Measurements from ENCODE around the gene SETDB1.

The SETDB1 gene

GRCh38 chr1:150974580-150975478 is 48.7 kb downstream of the SETDB1 start, which contains the start of gene CERS2 (continued):
- TF ChIP-seq, protein P1, sequence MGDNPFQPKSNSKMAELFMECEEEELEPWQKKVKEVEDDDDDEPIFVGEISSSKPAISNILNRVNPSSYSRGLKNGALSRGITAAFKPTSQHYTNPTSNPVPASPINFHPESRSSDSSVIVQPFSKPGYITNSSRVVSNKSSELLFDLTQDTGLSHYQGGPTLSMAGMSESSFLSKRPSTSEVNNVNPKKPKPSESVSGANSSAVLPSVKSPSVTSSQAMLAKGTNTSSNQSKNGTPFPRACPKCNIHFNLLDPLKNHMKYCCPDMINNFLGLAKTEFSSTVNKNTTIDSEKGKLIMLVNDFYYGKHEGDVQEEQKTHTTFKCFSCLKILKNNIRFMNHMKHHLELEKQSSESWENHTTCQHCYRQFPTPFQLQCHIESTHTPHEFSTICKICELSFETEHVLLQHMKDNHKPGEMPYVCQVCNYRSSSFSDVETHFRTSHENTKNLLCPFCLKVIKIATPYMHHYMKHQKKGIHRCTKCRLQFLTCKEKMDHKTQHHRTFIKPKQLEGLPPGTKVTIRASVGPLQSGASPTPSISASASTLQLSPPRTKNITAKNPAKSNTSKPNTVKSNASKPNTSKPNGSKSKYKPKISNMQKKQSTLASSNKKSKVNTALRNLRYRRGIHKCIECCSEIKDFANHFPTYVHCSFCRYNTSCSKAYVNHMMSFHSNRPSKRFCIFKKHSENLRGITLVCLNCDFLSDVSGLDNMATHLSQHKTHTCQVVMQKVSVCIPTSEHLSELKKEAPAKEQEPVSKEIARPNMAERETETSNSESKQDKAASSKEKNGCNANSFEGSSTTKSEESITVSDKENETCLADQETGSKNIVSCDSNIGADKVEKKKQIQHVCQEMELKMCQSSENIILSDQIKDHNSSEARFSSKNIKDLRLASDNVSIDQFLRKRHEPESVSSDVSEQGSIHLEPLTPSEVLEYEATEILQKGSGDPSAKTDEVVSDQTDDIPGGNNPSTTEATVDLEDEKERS (tag by site-specific recombination; IDR thresholded peaks at IDR 0.05): no peak
- no peak for TF ChIP-seq BCL11B (tag by site-specific recombination; IDR thresholded peaks at IDR 0.05; ENCODE audit: low read depth)
- TF ChIP-seq ZBTB1 (tag by site-specific recombination; IDR thresholded peaks at IDR 0.05): no peak
- no peak for TF ChIP-seq ZNF175 (tag by site-specific recombination; IDR thresholded peaks at IDR 0.05)
- no peak for TF ChIP-seq TCF7L2 (IDR thresholded peaks at IDR 0.05; ENCODE audit: borderline replicate concordance, low read depth, low read length)
- no peak for TF ChIP-seq GLI2 (tag by site-specific recombination; IDR thresholded peaks at IDR 0.05; ENCODE audit: borderline replicate concordance, low read depth)
- TF ChIP-seq, protein P2, sequence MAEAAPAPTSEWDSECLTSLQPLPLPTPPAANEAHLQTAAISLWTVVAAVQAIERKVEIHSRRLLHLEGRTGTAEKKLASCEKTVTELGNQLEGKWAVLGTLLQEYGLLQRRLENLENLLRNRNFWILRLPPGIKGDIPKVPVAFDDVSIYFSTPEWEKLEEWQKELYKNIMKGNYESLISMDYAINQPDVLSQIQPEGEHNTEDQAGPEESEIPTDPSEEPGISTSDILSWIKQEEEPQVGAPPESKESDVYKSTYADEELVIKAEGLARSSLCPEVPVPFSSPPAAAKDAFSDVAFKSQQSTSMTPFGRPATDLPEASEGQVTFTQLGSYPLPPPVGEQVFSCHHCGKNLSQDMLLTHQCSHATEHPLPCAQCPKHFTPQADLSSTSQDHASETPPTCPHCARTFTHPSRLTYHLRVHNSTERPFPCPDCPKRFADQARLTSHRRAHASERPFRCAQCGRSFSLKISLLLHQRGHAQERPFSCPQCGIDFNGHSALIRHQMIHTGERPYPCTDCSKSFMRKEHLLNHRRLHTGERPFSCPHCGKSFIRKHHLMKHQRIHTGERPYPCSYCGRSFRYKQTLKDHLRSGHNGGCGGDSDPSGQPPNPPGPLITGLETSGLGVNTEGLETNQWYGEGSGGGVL (tag by site-specific recombination; IDR thresholded peaks at IDR 0.05): peak; percentile 69; the same call in 1 of the 2 replicates
- no peak for TF ChIP-seq SCRT2 (tag by site-specific recombination; IDR thresholded peaks at IDR 0.05)
- no peak for TF ChIP-seq ZNF223 (tag by site-specific recombination; IDR thresholded peaks at IDR 0.05)
- no peak for TF ChIP-seq ZNF776 (tag by site-specific recombination; IDR thresholded peaks at IDR 0.05; ENCODE audit: borderline replicate concordance)
- no peak for TF ChIP-seq ZNF707 (tag by site-specific recombination; IDR thresholded peaks at IDR 0.05)
- no peak for TF ChIP-seq ZNF600 (tag by site-specific recombination; IDR thresholded peaks at IDR 0.05)
- TF ChIP-seq ZFP41 (tag by site-specific recombination; IDR thresholded peaks at IDR 0.05; ENCODE audit: borderline replicate concordance): no peak
- TF ChIP-seq ZXDB (tag by site-specific recombination; IDR thresholded peaks at IDR 0.05): peak; percentile 42; the same call in 1 of the 2 replicates
- no peak for TF ChIP-seq ZNF174 (tag by site-specific recombination; IDR thresholded peaks at IDR 0.05)
- TF ChIP-seq IKZF3 (tag by site-specific recombination; IDR thresholded peaks at IDR 0.05): no peak
- TF ChIP-seq ZNF530 (tag by site-specific recombination; IDR thresholded peaks at IDR 0.05; ENCODE audit: low read depth): no peak
- no peak for TF ChIP-seq SALL2 (tag by site-specific recombination; IDR thresholded peaks at IDR 0.05; ENCODE audit: borderline replicate concordance)
- TF ChIP-seq, protein P3, sequence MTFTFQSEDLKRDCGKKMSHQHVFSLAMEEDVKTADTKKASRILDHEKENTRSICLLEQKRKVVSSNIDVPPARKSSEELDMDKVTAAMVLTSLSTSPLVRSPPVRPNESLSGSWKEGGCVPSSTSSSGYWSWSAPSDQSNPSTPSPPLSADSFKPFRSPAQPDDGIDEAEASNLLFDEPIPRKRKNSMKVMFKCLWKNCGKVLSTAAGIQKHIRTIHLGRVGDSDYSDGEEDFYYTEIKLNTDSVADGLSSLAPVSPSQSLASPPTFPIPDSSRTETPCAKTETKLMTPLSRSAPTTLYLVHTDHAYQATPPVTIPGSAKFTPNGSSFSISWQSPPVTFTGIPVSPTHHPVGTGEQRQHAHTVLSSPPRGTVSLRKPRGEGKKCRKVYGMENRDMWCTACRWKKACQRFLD (tag by site-specific recombination; IDR thresholded peaks at IDR 0.05): no peak
- peak; percentile 77 for TF ChIP-seq KLF9 (tag by site-specific recombination; IDR thresholded peaks at IDR 0.05; ENCODE audit: low read depth)
- no peak for TF ChIP-seq SETDB1 (IDR thresholded peaks at IDR 0.05; ENCODE audit: insufficient read length, low read length)
- TF ChIP-seq KLF10 (tag by site-specific recombination; IDR thresholded peaks at IDR 0.05): 0 out of 2 replicates have a peak, but pooled peaks have one; percentile 37
- TF ChIP-seq ZNF514 (tag by site-specific recombination; IDR thresholded peaks at IDR 0.05): no peak
- no peak for TF ChIP-seq ZNF621 (tag by site-specific recombination; IDR thresholded peaks at IDR 0.05)
- no peak for TF ChIP-seq YY1 (tag by site-specific recombination; IDR thresholded peaks at IDR 0.05)
- TF ChIP-seq BCL11A (tag by site-specific recombination; IDR thresholded peaks at IDR 0.05; ENCODE audit: low read depth): no peak
- TF ChIP-seq, protein P4, sequence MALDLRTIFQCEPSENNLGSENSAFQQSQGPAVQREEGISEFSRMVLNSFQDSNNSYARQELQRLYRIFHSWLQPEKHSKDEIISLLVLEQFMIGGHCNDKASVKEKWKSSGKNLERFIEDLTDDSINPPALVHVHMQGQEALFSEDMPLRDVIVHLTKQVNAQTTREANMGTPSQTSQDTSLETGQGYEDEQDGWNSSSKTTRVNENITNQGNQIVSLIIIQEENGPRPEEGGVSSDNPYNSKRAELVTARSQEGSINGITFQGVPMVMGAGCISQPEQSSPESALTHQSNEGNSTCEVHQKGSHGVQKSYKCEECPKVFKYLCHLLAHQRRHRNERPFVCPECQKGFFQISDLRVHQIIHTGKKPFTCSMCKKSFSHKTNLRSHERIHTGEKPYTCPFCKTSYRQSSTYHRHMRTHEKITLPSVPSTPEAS (tag by site-specific recombination; IDR thresholded peaks at IDR 0.05): no peak
- no peak for TF ChIP-seq ZNF140 (tag by site-specific recombination; IDR thresholded peaks at IDR 0.05)
- TF ChIP-seq, protein P5, sequence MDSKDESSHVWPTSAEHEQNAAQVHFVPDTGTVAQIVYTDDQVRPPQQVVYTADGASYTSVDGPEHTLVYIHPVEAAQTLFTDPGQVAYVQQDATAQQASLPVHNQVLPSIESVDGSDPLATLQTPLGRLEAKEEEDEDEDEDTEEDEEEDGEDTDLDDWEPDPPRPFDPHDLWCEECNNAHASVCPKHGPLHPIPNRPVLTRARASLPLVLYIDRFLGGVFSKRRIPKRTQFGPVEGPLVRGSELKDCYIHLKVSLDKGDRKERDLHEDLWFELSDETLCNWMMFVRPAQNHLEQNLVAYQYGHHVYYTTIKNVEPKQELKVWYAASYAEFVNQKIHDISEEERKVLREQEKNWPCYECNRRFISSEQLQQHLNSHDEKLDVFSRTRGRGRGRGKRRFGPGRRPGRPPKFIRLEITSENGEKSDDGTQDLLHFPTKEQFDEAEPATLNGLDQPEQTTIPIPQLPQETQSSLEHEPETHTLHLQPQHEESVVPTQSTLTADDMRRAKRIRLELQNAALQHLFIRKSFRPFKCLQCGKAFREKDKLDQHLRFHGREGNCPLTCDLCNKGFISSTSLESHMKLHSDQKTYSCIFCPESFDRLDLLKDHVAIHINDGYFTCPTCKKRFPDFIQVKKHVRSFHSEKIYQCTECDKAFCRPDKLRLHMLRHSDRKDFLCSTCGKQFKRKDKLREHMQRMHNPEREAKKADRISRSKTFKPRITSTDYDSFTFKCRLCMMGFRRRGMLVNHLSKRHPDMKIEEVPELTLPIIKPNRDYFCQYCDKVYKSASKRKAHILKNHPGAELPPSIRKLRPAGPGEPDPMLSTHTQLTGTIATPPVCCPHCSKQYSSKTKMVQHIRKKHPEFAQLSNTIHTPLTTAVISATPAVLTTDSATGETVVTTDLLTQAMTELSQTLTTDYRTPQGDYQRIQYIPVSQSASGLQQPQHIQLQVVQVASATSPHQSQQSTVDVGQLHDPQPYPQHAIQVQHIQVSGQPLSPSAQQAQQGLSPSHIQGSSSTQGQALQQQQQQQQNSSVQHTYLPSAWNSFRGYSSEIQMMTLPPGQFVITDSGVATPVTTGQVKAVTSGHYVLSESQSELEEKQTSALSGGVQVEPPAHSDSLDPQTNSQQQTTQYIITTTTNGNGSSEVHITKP (tag by site-specific recombination; IDR thresholded peaks at IDR 0.05): no peak
- no peak for TF ChIP-seq TRIM28 (IDR thresholded peaks at IDR 0.05; ENCODE audit: borderline replicate concordance, low read length)

Data from HEK293 (cell line).